C4-2B (cell line): ENCODE measurements around the gene ADGRV1.
"Not testable (repeated sequence)": the region's sequence is repeated elsewhere in the genome, so short reads cannot be mapped to it uniquely, and the experiment has no call there.

Experiments used
- H3K27ac ChIP-seq: fragments of 450-650 bp; 2 replicates; pipeline ENCODE4 v1.5.1; 2017
- CTCF ChIP-seq: fragments of 450-650 bp; conservative IDR thresholded peaks from 2 replicates; pipeline ENCODE4 v1.5.1; 2017; ENCODE audit warnings: mild to moderate bottlenecking
- ZFX ChIP-seq: fragments of 450-650 bp; IDR thresholded peaks from 2 replicates; pipeline ENCODE4 v1.6.1; 2017

ADGRV1 gene

GRCh38 chr5:91007251-91007650 lies 448.7 kb downstream of the ADGRV1 start:
- H3K27ac ChIP-seq, result no peak overlapping the region
- TF ChIP-seq CTCF (no peak; the same call in 1 of the 2 replicates), ZFX (no peak)

GRCh38 chr5:91007780-91008402 lies 449.3 kb downstream of the ADGRV1 start:
- no peak for TF ChIP-seq CTCF
- no peak for TF ChIP-seq ZFX
- H3K27ac ChIP-seq, result no peak overlapping the region

GRCh38 chr5:91010090-91010489 lies 451.5 kb downstream of the ADGRV1 start:
- H3K27ac ChIP-seq, result no peak overlapping the region
- TF ChIP-seq CTCF, result no peak
- TF ChIP-seq ZFX, result no peak

- no peak for TF ChIP-seq CTCF
- no peak for TF ChIP-seq ZFX
Measured at GRCh38 chr5:91011029-91011428, 452.4 kb downstream of the ADGRV1 start.

GRCh38 chr5:91012867-91013266 lies 454.3 kb downstream of the ADGRV1 start:
- not testable (repeated sequence) for H3K27ac ChIP-seq

More at GRCh38 chr5:91011029-91011428, 452.4 kb downstream of the ADGRV1 start:
- no peak overlapping the region for H3K27ac ChIP-seq

- TF ChIP-seq CTCF, result no peak
- TF ChIP-seq ZFX, result no peak
- no peak overlapping the region for H3K27ac ChIP-seq
Measured at GRCh38 chr5:91016322-91016721, 457.7 kb downstream of the ADGRV1 start.

GRCh38 chr5:91016954-91017700 lies 458.5 kb downstream of the ADGRV1 start:
- H3K27ac ChIP-seq, result no peak overlapping the region
- TF ChIP-seq ZFX, result no peak
- no peak for TF ChIP-seq CTCF
